ENCODE measurements around the gene DRC3. TPM values are rescaled to one million over a fixed set of nuclear protein-coding genes. Genes with fewer than 3 reads are reported as not detected.
"Not testable (repeated sequence)": the region's sequence is repeated elsewhere in the genome, so short reads cannot be mapped to it uniquely, and the experiment has no call there.

Gene DRC3
- total RNA-seq, 1 experiment from 2014 or later = 0.68 TPM

GRCh38 chr17:17938388-17939107 is 34.1 kb upstream of the DRC3 start:
- Histone ChIP-seq H3K18ac (ENCODE audit: insufficient read length, low read depth, low read length) (no peak overlapping the region), H3K56ac (ENCODE audit: insufficient read length, low read depth, low read length) (no peak overlapping the region), H4K20me1 (ENCODE audit: control insufficient read depth, insufficient read depth, insufficient read length) (no peaks in the 10 kb centered on the region), H4K91ac (ENCODE audit: insufficient read length, low read depth, low read length) (no peak overlapping the region), H3K23ac (ENCODE audit: insufficient read length, low read depth, low read length) (no peak overlapping the region), H2AK5ac (ENCODE audit: insufficient read length, low read length) (no peak overlapping the region), H3K4me1 (ENCODE audit: insufficient read depth, low read length) (no peaks in the 10 kb centered on the region; the same call in 1 of the 2 replicates), H2BK15ac (ENCODE audit: low read depth, low read length) (no peak overlapping the region), H3K79me1 (ENCODE audit: insufficient read depth, low read depth, low read length, poor library complexity, severe bottlenecking) (no peaks in the 10 kb centered on the region), H2BK120ac (ENCODE audit: low read depth, low read length, poor library complexity, severe bottlenecking) (no peak overlapping the region), H4K8ac (replicated peaks; ENCODE audit: insufficient read length, low read depth, low read length) (no peak overlapping the region), H3K4ac (ENCODE audit: low read depth, low read length) (no peak overlapping the region), H3K79me2 (ENCODE audit: insufficient read depth, low read length) (no peaks in the 10 kb centered on the region), H4K5ac (ENCODE audit: insufficient read length, low read depth, low read length) (no peak overlapping the region), H3K9ac (ENCODE audit: extremely low read depth, insufficient read length, low read length) (no peak overlapping the region), H2AFZ (ENCODE audit: low read length) (no peak overlapping the region), H2BK5ac (ENCODE audit: insufficient read length, low read length) (no peak overlapping the region), H2BK12ac (ENCODE audit: insufficient read length, low read depth, low read length) (no peak overlapping the region), H2BK20ac (ENCODE audit: low read depth, low read length, poor library complexity, severe bottlenecking) (no peak overlapping the region), H3K23me2 (ENCODE audit: insufficient read length, low read depth, low read length, poor library complexity, severe bottlenecking) (no peaks in the 10 kb centered on the region), H3K27ac (ENCODE audit: insufficient read length, low read depth, low read length) (no peak overlapping the region), H3K27me3 (ENCODE audit: insufficient read depth, low read length) (no peaks in the 10 kb centered on the region), H3K14ac (ENCODE audit: insufficient read depth, low read length) (no peak overlapping the region; the same call in 1 of the 2 replicates), H3T11ph (ENCODE audit: low read length) (no peak overlapping the region), H3K4me2 (ENCODE audit: insufficient read depth, insufficient read length, low read length) (no peak overlapping the region), H3K9me3 (ENCODE audit: control insufficient read depth, low read depth, low read length) (no peaks in the 10 kb centered on the region)
- Mint-ChIP-seq H3K4me1 (peaks cover 27 to 33% of the 10 kb centered on the region in 2 experiments), H3K36me3 (ENCODE audit: insufficient read depth in 1 of 3, low read depth in 3 of 3) (no peaks in the 10 kb centered on the region), H3K27ac (no peak overlapping the region), H3K4me3 (no peak overlapping the region), H3K9me3 (no peaks in the 10 kb centered on the region), H3K27me3 (ENCODE audit: low read depth) (no peaks in the 10 kb centered on the region; the same call in 1 of the 2 replicates)
- DNase-seq = no peak
- no CpG with 5 or more reads among the region's 8 CpGs for WGBS (ENCODE audit: extremely low coverage, insufficient read length, low lambda C conversion rate)
- TF ChIP-seq CTCF (conservative IDR thresholded peaks at IDR 0.05) = no peak

GRCh38 chr17:17939941-17940340 is 32.7 kb upstream of the DRC3 start:
- DNase-seq; H3K23me2 ChIP-seq (ENCODE audit: insufficient read length, low read depth, low read length, poor library complexity, severe bottlenecking); H3K9ac ChIP-seq (ENCODE audit: extremely low read depth, insufficient read length, low read length); H4K5ac ChIP-seq (ENCODE audit: insufficient read length, low read depth, low read length); H3K56ac ChIP-seq (ENCODE audit: insufficient read length, low read depth, low read length); H3K4me1 ChIP-seq (ENCODE audit: insufficient read depth, low read length); H3K79me1 ChIP-seq (ENCODE audit: insufficient read depth, low read depth, low read length, poor library complexity, severe bottlenecking); H2AFZ ChIP-seq (ENCODE audit: low read length); H4K91ac ChIP-seq (ENCODE audit: insufficient read length, low read depth, low read length); H3K4me3 Mint-ChIP-seq; H4K8ac ChIP-seq (replicated peaks; ENCODE audit: insufficient read length, low read depth, low read length); H3K27me3 ChIP-seq (ENCODE audit: insufficient read depth, low read length); H3K27ac Mint-ChIP-seq; H4K20me1 ChIP-seq (ENCODE audit: control insufficient read depth, insufficient read depth, insufficient read length); H3T11ph ChIP-seq (ENCODE audit: low read length); H3K18ac ChIP-seq (ENCODE audit: insufficient read length, low read depth, low read length); H2BK15ac ChIP-seq (ENCODE audit: low read depth, low read length); H3K4ac ChIP-seq (ENCODE audit: low read depth, low read length); H3K9me3 ChIP-seq (ENCODE audit: control insufficient read depth, low read depth, low read length); H2BK5ac ChIP-seq (ENCODE audit: insufficient read length, low read length); H3K9me3 Mint-ChIP-seq; H3K36me3 Mint-ChIP-seq (ENCODE audit: insufficient read depth in 1 of 3, low read depth in 3 of 3); H2BK12ac ChIP-seq (ENCODE audit: insufficient read length, low read depth, low read length); H2BK120ac ChIP-seq (ENCODE audit: low read depth, low read length, poor library complexity, severe bottlenecking); H3K27me3 Mint-ChIP-seq (ENCODE audit: low read depth); H3K14ac ChIP-seq (ENCODE audit: insufficient read depth, low read length); H3K27ac ChIP-seq (ENCODE audit: insufficient read length, low read depth, low read length); H3K4me2 ChIP-seq (ENCODE audit: insufficient read depth, insufficient read length, low read length); H2AK5ac ChIP-seq (ENCODE audit: insufficient read length, low read length); H2BK20ac ChIP-seq (ENCODE audit: low read depth, low read length, poor library complexity, severe bottlenecking); H3K79me2 ChIP-seq (ENCODE audit: insufficient read depth, low read length); H3K23ac ChIP-seq (ENCODE audit: insufficient read length, low read depth, low read length): not testable (repeated sequence)
- peaks cover 32 to 41% of the 10 kb centered on the region in 2 experiments for H3K4me1 Mint-ChIP-seq
- WGBS (ENCODE audit: extremely low coverage, insufficient read length, low lambda C conversion rate) = no CpG with 5 or more reads among the region's 7 CpGs
